SKM-1 treated with dmso at 0.1 percent for 144 hours (cell line): ENCODE results near the gene KLF5.
A peak's percentile ranks its signal among the peaks of the same experiment; 100 is the strongest.

Source experiments
- DNase-seq: peaks from one replicate; lab custom pipeline; 2025; ENCODE audit not compliant: unreplicated experiment; lab: John Stamatoyannopoulos, UW

KLF5 gene

DNA sequence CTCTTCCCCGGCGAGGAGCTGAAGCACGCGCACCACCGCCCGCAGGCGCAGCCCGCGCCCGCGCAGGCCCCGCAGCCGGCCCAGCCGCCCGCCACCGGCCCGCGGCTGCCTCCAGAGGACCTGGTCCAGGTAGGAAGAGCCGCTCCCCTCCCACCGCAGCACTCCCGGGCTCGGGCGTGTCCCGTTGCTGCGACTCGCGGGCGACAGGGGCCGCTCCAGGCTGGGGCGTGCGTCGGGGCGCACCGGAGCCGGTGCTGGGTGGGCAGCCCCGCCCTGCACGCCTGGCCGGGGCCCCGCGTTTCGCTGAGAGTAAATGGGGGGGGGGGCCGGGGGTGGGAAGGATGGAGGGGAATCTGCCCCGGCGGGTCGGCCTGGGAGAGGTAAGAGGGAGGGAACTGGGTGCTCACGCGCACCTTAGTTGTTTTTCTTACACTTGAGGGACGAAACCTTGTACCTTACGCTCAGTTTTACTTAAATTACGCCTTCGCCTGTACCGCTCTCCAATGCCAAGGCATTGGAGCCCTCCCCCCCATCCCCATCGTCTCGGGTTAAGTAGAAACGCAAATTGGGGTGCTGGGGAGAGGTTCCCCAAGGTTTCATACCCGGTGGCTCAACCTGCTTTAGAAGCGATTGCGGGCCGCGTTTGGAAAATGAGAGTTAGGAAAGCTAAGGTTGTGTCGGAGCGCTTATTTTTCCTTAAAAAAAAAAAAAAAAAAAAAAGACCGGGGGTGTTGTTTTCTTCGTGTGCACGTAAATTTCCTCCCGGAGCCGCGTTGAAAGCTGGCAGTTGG, 850 bp downstream of the KLF5 start:
- peak; percentile 28 for DNase-seq

DNA sequence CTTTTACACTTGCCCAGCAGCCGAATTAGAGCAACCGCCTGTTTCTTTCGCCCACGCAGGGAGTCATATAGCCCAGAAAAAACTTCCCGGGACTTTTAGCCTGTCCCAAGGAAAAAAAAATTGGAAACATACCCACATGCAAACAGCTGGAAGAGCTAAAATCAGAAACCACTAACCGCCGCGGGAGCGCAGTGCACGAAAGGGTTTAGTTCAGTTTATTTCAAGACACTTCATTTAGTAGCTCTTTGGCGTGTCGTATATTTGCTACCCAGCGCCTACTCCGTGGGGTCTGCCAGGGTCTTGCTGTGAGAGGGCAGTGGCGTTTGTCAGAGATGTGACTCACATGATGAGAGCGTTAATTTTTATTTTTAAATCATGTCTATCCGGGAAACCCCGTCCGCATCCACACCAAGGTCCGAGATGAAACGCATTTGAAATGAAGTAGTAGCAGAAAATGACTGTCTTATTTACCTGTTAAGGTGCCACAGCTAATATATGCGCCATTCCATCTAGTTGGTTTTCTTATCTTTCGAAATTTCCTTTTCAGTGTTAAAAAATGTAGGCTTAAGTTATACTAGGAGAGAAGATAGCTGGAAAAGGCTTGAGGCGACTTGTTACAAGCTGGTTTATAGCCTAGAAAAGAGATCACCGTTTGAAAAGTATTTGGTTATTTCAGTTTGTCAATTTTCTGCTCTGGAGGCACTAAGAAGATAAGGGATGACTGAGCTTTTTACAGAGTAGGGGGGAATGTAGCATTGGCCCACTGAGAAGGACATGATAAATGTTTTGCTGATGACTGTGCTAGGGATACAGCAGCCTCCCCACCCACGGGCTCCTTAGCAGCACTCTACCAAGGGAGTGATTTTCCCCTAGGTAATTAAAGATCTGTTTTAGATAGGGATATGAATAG, 1.7 kb downstream of the KLF5 start:
- DNase-seq, result no peak

DNA sequence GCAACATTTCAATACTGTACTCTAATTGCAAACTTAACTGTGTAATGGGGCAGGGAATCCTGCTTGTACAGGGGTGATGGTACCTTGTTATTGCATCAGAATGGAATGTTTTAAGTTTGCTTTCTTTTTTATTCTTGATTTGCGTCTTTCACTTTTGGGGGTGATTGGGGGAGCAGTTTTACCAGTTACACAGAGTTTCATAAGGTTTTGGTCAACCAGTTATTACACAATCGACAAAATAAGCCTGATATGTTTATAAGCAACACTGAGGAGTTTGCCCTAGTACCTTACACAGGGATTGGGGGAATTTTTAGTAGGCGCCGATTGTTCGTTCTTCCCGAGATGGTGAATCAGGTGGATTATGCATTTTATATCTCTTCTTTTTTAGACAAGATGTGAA, 2.7 kb downstream of the KLF5 start:
- DNase-seq, result no peak

DNA sequence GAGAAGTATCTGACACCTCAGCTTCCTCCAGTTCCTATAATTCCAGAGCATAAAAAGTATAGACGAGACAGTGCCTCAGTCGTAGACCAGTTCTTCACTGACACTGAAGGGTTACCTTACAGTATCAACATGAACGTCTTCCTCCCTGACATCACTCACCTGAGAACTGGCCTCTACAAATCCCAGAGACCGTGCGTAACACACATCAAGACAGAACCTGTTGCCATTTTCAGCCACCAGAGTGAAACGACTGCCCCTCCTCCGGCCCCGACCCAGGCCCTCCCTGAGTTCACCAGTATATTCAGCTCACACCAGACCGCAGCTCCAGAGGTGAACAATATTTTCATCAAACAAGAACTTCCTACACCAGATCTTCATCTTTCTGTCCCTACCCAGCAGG, 3.1 kb downstream of the KLF5 start:
- DNase-seq, result no peak

DNA sequence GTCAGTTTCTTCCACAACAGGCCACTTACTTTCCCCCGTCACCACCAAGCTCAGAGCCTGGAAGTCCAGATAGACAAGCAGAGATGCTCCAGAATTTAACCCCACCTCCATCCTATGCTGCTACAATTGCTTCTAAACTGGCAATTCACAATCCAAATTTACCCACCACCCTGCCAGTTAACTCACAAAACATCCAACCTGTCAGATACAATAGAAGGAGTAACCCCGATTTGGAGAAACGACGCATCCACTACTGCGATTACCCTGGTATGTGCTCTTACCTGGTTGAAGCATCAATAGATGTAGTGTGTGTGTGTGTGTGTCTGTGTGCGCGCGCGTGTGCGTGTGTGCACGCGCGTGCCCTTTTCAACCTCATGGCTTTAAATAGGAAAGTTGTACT, 3.7 kb downstream of the KLF5 start:
- no peak for DNase-seq

DNA sequence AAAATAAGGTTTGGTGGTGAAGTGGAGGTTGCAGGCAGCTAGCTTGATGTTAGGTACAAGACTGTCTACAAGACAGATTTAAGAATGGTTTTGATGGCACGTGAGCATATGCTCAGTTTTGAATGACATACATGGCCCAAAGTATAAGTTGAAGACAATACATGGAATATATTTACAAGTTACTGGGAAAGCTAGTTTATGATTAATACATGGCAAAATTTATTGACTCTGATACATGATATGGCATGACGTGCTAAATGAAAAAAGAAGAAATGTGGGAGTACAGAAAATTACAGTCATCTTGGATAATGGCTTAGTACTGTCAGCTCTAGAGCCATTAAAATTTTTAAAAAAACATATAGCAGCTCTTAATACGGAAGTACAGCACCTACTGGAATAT, 4.4 kb downstream of the KLF5 start:
- no peak for DNase-seq

DNA sequence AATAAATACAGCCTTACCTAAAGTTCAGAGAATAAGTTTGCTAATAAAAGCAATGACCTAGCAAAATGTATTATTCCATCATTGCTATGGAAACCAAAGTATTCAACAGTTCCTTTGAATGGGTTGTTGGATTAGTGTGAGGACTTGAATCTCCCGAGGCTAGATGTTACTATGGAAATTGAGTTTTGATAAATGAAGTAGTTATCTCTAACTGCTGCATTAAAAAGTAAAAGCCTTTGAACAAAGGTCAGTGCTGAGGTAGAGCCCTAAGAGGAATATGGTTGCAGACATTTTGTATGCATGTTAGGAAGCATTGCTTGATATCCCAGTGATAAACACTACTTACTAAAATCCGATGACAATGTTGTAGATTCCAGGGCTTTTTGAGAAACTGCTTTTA, 6.2 kb downstream of the KLF5 start:
- DNase-seq, result no peak

DNA sequence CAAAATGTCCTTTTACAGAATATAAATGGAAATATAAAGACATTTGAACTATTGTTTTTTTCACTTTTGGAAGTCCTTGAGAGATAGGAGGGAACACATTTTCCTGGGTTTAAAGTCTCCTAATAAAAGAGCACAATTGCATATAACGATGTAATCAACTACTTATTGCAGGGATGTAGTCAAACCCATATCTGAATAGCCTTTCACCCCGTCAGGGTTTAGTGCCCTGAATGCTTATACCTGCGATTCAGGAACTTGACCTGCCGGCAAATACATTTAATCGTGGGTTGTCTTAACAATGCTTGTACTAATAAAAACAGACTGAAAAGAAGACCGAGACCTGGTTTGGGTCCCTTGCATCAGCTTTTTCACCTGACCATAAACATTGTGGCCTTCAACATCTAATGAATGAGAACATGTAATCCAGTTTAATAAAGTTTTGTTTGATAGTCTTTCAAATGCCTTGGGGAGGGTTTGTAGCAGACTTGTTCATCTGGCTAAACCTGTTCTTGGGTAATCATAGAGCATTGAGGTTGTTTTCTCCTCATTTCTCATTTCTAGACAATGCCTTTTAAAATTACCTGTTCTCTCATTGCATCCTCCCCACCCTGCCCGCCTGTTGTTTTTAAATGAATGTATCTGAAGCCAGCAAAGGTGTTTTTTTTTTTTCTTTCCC, 7.0 kb downstream of the KLF5 start:
- no peak for DNase-seq

DNA sequence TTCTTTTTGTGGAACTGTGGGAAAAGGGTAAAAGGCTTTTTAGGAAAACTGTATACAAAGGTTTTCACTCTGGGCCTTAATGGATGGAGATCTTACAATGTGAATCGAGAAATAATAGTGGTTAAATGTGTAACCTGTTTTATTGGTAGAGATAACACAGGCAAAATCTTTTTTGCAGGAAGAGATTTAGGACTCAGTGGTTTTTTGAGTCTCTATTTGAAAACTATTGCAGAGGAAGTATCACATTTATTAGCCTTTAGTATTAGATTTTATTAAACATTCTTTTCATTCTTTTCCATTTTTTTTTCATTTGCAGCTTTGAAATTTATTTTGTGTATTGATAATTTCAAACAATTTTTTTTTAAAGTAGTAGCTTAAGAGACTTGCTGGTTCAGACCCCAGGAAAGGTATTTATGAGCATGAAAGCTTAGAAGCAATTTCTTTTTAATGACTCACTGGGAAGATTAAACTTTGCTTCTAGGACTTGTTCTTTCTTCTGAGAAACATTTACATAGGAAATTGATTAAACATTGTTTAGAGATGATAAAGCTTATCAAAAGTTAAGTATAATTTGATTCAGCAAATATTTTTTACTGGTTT, 10.5 kb downstream of the KLF5 start:
- DNase-seq, result no peak

DNA sequence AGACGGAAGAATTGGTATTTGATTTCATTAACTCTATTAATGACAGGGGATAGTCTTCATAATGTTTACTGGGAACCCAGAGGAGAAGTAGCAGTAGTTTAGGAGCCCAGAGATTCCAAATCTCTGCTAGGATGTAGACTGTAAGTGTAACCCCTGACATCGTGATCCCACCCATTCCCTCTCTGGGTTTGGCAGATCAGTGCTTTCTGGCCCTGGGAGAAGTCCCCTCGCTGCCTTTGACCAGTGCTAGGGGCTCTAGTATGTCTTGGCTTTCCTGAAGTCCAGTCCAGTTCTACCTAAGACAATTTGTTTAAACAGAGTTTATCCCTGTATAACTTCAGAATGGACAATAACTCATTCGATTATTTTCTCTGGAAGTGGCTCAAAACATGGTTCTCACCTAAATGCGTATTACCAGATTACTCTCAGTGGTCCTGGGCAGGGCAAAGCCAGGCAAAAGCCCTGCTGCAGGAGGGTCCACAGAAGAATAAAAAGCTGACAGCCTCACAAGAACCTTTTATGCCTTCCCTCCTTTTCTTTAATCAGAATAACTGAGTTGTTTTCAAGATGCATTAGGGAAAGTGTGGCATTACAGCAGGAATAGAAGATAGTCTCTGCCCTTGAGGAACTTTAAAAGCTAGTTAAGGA, 11.8 kb downstream of the KLF5 start:
- no peak for DNase-seq

DNA sequence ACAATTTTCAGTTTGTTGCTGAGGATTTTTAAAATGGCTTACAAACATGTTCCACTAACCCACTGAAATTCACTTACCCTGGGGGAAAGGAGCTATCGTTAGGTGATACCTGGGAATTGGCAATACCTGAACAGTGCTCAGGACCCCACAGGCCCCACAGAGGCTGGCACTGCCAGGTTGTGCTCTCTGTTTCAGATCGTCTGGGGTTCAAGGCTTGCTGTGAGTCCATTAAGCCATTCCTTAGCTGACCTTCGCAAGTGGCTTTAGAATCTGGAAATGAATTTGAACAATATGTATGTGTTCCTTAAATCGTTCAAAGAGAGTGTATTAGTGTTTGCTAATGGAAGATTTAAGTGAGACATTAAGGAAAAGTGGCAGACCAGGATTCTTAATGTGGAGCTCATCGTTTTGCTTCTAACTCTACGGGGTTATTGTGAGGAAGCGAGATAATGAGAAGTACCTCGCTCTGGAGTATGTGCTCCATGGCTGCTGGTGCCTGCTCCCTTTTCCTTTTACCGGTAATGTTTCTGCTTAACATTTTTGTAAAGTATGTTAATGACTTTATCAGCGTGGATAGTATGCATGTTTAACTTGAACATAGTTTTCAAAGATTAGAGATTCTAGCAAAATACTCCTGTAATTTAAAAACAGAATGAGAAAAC, 13.6 kb downstream of the KLF5 start:
- no peak for DNase-seq

DNA sequence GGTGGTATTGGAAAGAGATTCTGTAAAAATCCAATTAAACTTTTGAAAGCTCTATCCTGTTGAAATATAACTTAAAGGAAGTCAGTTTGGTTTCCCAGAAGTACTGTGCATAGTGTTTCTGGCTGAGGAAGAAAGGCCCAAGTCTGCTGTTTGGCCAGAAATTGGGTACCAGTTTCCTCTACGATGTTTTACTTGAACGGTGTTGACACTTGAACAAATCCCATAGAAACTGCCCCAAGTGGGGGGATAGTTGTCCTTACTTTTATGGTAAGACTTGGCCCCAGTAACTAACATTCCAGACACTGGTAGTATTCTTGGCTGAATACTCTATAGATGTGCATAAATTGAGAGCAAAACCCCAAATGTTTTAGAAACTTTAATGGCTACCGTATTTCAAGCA, 14.2 kb downstream of the KLF5 start:
- DNase-seq, result no peak

DNA sequence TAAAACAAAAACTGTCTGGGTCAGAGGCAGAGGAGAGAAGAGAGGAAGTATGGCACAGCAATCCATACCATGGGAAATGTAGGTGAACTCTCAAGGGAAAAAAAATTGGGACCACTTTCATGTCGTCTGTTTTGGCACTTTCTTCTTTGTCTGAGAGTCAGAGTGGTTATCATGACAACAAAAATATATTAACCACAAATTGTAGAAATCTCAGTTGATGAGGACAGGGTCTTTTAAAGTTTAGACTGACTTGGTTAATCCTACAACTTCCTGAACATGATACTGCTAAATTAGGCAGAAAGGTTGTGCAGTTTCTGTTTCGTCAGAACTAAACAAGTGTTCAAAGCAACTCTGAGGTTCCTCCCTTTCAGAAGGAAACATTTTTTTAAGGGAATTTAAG, 15.2 kb downstream of the KLF5 start:
- DNase-seq, result peak; percentile 26

DNA sequence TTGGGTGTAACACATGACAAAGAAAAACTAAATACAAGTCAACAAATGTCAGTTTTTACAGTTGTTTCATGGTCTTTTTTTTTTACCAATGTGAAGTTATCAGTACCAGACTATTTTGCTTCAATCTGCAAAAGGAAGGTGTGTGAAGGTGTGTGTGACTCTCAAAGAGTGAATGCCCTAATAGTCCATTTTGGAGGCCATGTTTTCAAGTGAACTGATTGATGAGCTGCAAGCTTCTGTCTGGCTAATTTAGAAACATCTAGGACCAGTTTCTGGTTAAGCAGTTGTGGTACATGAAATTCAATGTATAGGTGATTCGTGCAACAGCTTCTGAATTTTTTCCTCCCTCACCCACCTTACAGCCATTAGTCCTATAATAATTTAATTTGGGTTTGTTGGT, 16.1 kb downstream of the KLF5 start:
- no peak for DNase-seq

DNA sequence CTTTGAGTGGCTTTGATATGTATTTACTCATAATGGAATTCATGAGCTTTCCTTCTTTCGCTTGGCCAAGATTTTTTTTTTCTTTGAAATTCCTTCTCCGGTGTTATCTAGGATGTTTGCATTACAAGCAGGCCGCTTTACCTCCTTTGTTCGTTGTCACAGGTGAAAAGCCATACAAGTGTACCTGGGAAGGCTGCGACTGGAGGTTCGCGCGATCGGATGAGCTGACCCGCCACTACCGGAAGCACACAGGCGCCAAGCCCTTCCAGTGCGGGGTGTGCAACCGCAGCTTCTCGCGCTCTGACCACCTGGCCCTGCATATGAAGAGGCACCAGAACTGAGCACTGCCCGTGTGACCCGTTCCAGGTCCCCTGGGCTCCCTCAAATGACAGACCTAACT, 16.7 kb downstream of the KLF5 start:
- no peak for DNase-seq

DNA sequence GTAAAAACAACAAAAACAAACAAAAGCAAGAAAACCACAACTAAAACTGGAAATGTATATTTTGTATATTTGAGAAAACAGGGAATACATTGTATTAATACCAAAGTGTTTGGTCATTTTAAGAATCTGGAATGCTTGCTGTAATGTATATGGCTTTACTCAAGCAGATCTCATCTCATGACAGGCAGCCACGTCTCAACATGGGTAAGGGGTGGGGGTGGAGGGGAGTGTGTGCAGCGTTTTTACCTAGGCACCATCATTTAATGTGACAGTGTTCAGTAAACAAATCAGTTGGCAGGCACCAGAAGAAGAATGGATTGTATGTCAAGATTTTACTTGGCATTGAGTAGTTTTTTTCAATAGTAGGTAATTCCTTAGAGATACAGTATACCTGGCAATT, 17.1 kb downstream of the KLF5 start:
- DNase-seq, result no peak

DNA sequence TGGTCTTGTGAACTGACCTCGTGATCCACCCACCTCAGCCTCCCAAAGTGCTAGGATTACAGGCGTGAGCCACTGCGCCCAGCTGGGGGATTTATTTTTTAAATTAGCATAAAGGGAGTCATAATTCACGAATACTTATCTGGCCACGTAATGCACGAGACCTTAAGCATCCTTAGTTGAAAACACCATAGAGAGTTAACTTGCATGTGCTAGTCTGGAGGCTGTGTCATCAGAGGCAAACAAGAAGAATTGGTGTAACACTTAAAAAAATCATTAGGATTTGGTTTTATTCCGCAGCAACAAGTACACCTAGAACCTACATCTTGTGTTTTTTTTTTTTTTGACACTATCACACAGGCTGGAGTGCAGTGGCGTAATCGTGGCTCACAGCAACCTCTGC, 19.1 kb downstream of the KLF5 start:
- DNase-seq, result no peak

DNA sequence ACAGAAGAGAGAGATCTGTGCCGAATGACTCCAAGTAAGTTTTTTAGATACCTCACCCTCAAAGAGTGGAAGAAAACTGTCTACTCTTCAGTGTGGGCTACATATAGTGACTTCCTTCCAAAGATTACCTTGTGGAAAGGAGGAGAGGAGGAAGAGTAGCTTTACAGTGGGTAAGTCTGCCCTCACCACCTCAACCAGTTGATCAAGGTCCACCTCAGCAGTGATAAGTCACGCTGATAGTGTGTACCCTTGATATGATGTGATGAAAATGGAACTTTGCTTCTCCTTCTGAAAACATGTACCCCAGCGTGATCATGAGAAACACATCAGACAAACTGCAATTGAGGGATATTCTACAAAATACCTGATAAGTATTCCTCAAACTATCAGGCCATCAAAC, 20.6 kb downstream of the KLF5 start:
- no peak for DNase-seq

DNA sequence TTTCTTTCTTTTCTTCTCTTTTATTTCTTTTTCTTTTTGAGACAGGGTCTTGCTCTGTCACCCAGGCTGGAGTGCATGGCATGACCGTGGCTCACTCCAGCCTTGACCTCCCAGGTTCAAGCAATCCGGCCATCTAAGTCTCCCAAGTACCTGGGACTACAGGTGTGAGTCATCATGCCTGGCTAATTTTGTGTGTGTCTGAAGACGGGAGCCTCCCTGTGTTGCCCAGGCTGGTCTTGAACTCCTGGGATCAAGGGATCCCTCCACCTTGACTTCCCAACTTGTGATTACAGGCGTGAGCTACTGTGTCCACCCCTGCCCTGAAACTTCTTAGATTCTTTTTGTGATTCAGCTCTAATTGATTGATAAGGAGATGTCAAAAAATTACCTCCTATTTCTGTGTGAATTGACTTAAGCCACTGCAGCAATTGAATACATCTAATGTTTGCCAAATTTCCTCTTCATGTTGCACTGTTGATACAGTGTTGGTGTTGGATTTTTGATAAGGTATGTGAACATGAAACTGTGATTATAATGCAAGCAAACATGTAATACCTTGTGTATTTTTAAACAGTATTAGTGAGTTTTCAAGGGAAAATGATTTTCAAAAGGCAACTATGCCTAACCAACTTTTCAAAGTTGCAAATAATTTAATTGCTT, 22.6 kb downstream of the KLF5 start:
- no peak for DNase-seq

DNA sequence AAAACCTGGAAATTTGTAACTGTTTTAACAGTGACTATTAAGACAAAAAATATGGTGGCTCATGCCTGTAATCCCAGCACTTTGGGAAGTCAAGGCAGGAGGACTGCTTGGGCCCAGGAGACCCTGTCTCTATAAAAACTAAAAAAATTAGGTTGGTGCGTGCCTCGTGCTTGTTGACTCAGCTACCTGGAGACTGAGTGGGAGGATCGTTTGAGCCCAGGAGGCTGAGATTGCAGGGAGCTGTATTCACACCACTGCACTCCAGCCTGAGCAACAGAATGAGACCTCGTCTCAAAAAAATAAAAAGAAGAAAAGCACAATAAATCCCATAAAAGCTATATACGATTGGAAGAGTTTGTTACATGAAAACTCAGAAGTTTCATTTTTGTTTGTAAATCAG, 23.7 kb downstream of the KLF5 start:
- no peak for DNase-seq
